Activated naive CD4-positive, alpha-beta T cell treated with anti-CD3 and anti-CD28 coated beads, Interleukin-2, amount 50 U/mL, for 72 hours (primary cell): ENCODE measurements around the gene PLAU. TPM values are rescaled to one million over a fixed set of nuclear protein-coding genes. Genes with fewer than 3 reads are reported as not detected.
A peak's percentile ranks its signal among the peaks of the same experiment; 100 is the strongest.
"Not testable (repeated sequence)": the region's sequence is repeated elsewhere in the genome, so short reads cannot be mapped to it uniquely, and the experiment has no call there.

Experiments
- ATAC-seq, 2 donors: fragments of 150-1000 bp; cut with Tn5 transposase; 2 replicates each; pipeline ENCODE4 v1.10.0; 2021; ENCODE audit warnings: mild to moderate bottlenecking in 2 of 2, moderate library complexity in 2 of 2
- DNase-seq, 2 donors: peaks; one replicate each; pipeline ENCODE4 v3.0.0; 2021 to 2022; ENCODE audit warnings: low spot score in 2 of 2
- H3K27ac Mint-ChIP-seq, 2 donors: one replicate each; pipeline ENCODE4 v1.8.0; 2022; ENCODE audit warnings: mild to moderate bottlenecking in 2 of 2, mixed read lengths in 2 of 2
- H3K36me3 Mint-ChIP-seq, 2 donors: one replicate each; pipeline ENCODE4 v1.8.0; 2022; ENCODE audit warnings: mixed read lengths in 2 of 2
- H3K9me3 Mint-ChIP-seq, 2 donors: one replicate each; pipeline ENCODE4 v1.8.0; 2022; ENCODE audit warnings: mixed read lengths in 2 of 2
- total RNA-seq, 2 donors: library from RNA; stranded (reverse); gene quantifications; one replicate each; pipeline ENCODE4 v1.2.3, GENCODE V29; 2022

Gene PLAU
- total RNA-seq, 2 donors from 2014 or later, result 0.14 to 0.39 TPM

DNA sequence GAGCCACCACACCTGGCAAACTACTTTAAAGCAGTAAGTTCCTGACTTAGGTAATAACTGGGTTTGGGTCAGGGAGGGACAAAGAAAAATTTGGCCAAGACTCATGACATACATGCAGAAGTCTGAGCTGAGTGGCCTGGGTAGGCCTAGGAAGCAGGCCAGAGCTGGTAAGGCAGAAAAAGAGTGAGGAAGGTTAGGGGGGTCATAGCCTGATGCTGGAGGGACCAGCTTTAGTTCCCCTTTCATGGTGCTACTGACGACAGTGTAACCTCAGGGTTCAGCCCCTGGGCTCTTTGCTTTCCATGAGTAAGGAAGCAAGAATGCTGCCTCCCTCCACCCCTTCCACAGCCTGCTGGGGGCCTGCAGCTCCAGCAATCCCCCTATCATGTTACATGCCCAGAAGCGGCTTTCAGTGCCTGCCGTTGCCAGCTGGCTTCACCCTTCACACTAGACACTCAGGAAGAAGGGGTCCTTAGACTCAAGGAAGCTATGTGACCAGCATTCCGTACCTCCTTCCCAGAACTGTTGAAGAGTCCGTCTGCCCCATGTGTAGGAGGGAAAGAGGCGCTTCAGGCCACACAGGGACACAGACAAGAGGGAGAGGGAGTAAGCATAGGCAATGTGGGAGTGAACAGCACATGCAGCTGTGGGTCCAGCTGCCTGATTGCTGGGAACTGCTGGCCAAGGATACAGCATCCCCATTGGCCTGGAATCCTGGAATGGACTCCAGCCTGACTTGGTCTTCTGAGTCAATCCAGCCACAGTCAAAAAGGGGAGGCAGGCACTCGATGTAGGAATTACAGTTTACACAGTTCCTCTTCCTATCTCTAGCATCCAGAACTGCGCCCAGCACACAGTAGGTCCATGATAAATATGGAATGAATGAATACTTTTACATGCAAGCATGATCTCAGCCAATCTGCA, 4.1 kb upstream of the PLAU start:
- Mint-ChIP-seq H3K36me3 (no peaks in the 10 kb centered on the region), H3K27ac (no peak overlapping the region), H3K9me3 (no peaks in the 10 kb centered on the region)
- ATAC-seq, result no peak
- no peak for DNase-seq

DNA sequence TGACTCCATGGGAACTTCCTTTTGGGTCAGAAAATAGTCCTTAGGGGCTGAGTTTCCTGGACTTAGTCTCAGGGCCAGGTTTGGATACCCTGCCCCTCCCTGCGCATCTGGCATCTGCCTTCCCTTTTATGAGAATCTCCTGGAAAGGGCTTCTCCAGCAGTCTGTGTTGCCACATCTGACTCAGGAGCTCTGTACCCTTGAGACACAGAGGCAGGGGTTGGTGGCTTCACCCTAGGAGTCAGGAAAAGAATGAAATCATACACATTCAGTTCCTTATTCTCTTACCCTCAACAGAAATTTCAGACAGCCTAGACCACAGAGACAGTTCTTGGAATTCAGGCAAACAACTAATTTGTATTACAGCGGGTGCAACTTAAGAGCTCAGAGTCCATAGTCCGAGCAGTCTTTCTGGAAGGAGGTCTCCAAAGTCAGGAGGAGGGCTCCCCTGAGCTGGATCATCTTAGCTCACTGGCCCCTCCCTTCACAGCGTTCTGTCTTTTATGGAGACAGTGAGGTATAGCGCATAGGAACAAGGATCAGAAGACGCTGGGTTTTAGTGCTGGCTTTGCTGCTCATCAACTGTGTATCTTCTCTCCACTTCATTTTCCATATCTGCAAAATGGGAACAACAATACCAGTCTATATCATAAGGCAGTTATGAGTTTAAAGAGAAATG, 3.0 kb upstream of the PLAU start:
- Mint-ChIP-seq H3K27ac (peak overlapping the region in 1 of 2 donors; percentile 65), H3K9me3 (no peaks in the 10 kb centered on the region), H3K36me3 (no peaks in the 10 kb centered on the region)
- DNase-seq, result no peak
- no peak for ATAC-seq

DNA sequence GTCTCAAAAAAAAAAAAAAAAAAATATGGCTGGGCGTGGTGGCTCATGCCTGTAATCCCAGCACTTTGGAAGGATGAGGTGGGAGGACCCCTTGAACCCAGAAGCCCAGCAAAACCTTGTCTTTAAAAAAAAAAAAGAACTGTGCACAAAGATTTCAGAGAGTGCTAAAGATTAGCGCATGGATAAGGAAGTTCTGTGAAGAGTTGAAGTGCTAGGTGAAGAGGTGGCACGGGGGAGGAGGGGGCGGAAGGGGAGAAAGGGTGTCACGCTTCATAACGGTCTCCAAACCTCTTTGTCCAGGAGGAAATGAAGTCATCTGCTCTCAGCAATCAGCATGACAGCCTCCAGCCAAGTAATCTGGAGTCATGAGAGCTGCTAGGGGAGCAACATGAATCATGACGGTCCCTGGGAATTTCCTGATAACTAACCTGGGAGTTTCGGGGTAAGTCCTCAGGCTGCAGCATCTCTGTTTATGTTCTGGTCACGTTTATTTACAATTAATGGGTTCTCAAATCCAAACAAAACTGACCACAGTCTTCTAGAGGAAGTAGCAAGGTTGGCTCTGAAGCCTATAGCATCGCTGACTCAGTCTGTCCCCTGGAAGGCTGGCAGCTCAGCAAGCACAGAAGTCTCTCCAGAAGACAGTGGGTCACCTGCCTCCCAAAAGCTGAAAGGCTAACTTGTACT, 1.9 kb upstream of the PLAU start:
- ATAC-seq (peak; percentile 67 to 94), DNase-seq (peak in 1 of 2 donors; percentile 79)
- Mint-ChIP-seq H3K36me3 (no peaks in the 10 kb centered on the region), H3K9me3 (no peaks in the 10 kb centered on the region), H3K27ac (peak overlapping the region in 1 of 2 donors; percentile 65)

DNA sequence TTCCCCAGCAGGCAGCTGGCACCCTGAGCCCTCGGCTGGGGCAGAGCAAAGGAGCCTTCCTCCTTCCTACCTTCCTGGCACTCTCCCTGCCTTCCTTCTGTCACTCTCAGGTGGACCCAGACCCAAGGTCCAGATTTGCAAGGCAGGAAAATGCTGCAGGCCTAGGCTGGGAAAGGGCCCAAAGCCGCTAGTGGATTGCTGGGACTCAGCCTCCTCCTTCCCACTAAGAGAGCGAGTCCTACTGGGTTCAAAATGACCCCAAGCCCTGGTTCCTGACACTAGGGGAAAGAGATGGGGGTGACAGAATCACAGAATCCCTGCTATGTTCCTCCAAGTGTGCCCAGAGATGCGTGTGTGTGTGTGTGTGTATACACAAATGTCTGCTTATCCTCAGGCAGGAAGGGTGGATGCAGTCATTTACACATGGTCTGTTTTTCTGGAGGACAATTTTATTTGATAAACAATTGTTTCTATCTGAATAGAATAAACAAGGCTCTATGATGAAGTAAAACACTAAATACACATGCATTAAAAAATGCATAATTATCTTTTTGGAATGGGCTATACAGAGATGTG, 1.3 kb upstream of the PLAU start:
- Mint-ChIP-seq H3K9me3 (no peaks in the 10 kb centered on the region), H3K36me3 (no peaks in the 10 kb centered on the region), H3K27ac (no peak overlapping the region)
- no peak for ATAC-seq
- DNase-seq, result no peak

DNA sequence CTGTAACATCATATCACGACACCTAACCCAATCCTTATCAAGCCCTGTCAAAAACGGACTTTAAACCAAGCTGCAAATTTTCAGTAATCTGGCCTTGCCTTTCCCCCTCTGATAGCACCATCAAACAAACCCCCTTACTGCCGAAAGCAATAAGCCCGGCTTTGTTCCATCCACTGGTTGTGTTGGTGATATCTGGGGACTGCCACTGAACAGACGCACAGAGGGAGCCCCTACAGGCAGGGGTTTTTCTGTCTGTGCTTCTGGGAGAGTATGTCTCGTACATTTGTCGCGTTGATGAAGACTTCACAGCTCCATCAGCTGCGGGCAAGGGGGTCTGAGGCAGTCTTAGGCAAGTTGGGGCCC, 550 bp upstream of the PLAU start:
- ATAC-seq, result peak in 1 of 2 donors; percentile 19
- DNase-seq, result no peak
- no peak overlapping the region for H3K27ac Mint-ChIP-seq

DNA sequence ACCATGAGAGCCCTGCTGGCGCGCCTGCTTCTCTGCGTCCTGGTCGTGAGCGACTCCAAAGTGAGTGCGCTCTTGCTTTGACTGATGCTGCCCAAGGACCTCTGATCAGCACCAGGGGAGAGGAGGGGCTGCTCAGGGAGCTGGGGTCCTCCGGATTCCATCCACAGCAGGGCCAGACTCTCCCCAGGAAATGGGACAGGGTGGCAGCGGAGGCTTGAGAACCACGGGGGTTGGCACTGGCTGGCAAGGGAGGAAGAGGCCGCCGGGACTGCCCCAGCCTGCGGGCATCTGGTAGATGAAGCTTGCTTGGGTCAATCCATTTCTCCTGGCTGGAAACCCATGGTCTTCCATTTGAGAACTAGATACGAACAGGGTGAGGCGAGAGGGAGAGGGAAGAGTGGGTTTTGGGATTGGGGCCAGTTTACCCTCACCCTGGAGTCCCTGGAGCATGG, 647 bp downstream of the PLAU start:
- H3K36me3 Mint-ChIP-seq, result no peaks in the 10 kb centered on the region
- ATAC-seq (no peak), DNase-seq (peak in 1 of 2 donors; percentile 28)
- H3K9me3 Mint-ChIP-seq, result no peaks in the 10 kb centered on the region
- no peak overlapping the region for H3K27ac Mint-ChIP-seq

More for the DNA sequence above, 550 bp upstream of the PLAU start:
- Mint-ChIP-seq H3K36me3 (no peaks in the 10 kb centered on the region), H3K9me3 (no peaks in the 10 kb centered on the region)

DNA sequence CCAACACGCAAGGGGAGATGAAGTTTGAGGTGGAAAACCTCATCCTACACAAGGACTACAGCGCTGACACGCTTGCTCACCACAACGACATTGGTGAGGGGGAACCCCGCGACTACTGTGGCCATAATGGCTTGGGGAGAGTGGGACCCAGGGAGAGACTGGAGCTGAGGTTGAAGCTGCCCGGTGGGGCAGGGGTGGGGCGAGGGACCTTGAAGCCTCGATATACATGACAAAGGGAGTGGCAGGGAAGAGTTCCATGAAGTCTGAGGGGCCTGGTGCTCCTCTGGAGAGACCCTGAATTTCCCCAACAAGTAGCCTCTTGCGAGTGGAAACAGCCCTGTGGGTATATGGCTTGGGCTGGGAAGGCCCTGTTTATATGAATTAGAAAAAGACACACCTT, 3.1 kb downstream of the PLAU start:
- H3K27ac Mint-ChIP-seq, result no peak overlapping the region

DNA sequence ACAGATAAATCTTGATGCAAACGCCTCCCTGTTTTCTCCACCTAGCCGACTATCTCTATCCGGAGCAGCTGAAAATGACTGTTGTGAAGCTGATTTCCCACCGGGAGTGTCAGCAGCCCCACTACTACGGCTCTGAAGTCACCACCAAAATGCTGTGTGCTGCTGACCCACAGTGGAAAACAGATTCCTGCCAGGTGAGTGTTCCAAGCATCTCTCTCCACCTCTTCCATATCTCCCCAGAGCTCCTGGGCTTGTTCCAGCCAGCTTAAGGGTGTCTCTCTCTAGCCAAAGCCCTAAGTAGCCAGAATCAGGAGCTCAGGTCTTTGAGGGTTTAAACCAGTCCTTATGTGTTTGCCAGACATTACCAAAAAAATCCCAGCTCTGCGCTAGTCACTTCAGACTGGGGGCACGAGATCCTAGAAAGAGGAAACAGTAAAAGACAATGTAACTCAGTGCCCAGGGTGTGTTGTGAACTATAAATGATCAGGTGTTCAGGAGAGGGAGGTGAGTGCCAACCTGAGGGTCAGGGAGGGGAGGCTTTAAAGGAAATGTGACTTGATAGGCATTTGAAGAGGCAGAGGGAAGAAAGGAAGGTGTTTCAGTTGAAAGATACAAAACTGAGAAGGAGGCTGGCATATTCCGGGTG, 4.4 kb downstream of the PLAU start:
- no peaks in the 10 kb centered on the region for H3K9me3 Mint-ChIP-seq
- DNase-seq, result no peak
- peaks cover 0 to 6% of the 10 kb centered on the region in 2 donors for H3K36me3 Mint-ChIP-seq
- no peak overlapping the region for H3K27ac Mint-ChIP-seq
- no peak for ATAC-seq

More for the DNA sequence above, 3.1 kb downstream of the PLAU start:
- ATAC-seq (no peak), DNase-seq (no peak)
- Mint-ChIP-seq H3K36me3 (no peaks in the 10 kb centered on the region), H3K9me3 (no peaks in the 10 kb centered on the region)

DNA sequence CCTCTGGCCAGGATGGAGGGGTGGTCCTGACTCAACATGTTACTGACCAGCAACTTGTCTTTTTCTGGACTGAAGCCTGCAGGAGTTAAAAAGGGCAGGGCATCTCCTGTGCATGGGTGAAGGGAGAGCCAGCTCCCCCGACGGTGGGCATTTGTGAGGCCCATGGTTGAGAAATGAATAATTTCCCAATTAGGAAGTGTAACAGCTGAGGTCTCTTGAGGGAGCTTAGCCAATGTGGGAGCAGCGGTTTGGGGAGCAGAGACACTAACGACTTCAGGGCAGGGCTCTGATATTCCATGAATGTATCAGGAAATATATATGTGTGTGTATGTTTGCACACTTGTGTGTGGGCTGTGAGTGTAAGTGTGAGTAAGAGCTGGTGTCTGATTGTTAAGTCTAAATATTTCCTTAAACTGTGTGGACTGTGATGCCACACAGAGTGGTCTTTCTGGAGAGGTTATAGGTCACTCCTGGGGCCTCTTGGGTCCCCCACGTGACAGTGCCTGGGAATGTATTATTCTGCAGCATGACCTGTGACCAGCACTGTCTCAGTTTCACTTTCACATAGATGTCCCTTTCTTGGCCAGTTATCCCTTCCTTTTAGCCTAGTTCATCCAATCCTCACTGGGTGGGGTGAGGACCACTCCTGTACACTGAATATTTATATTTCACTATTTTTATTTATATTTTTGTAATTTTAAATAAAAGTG, 6.0 kb downstream of the PLAU start:
- H3K36me3 Mint-ChIP-seq, result peaks cover 0 to 6% of the 10 kb centered on the region in 2 donors
- DNase-seq (no peak), ATAC-seq (no peak)
- H3K9me3 Mint-ChIP-seq, result no peaks in the 10 kb centered on the region
- H3K27ac Mint-ChIP-seq, result no peak overlapping the region

DNA sequence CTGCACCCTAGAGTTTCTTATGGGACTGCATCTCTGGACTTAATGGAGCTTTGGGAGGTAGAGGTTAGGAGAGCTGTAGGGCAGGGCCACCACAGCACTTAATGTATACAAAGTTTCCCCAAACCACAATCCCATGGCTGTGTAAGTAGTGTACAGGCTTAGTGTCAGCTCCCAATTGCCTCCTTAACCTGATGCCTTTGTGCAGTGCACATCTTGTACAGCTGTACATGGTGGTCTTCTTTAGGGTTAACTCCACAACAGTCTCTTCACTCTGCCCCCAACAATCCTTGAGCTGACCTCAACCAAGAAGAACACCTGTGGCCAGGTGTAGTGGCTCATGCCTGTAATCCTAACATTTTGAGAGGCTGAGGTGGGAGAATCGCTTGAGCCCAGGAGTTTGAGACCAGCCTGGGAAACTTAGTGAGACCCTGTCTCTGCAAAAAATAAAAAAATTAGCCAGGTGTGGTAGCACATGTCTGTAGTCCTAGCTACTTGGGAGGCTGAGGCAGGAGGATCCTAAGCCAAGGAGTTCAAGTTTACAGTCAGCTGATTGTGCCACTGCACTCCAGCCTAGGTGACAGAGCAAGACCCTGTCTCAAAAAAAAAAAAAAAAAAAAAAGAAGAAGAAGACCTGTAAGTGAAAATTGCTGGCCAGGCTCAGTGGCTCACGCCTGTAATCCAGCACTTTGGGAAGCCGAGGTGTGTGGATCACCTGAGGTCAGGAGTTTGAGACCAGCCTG, 6.8 kb downstream of the PLAU start:
- Mint-ChIP-seq H3K9me3 (no peaks in the 10 kb centered on the region), H3K27ac (no peak overlapping the region), H3K36me3 (peaks cover 0 to 6% of the 10 kb centered on the region in 2 donors)
- ATAC-seq, result no peak
- DNase-seq, result no peak

DNA sequence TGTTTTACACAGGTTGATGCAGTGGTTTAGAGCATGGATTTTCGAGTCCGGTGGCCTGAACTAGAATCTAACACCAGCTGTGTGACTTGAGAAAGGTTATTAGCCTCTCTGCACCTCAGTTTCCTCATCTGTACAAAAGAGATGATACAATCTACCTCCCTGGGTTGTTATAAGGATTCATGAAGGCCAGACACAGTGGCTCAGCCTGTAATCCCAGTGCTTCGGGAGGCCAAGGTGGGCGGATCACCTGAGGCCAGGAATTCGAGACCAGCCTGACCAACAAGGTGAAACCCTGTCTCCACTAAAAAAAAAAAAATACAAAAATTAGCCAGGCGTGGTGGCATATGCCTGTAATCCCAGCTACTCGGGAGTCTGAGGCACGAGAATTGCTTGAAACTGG, 8.5 kb downstream of the PLAU start:
- H3K36me3 Mint-ChIP-seq, ATAC-seq, H3K27ac Mint-ChIP-seq, DNase-seq, H3K9me3 Mint-ChIP-seq: not testable (repeated sequence)

DNA sequence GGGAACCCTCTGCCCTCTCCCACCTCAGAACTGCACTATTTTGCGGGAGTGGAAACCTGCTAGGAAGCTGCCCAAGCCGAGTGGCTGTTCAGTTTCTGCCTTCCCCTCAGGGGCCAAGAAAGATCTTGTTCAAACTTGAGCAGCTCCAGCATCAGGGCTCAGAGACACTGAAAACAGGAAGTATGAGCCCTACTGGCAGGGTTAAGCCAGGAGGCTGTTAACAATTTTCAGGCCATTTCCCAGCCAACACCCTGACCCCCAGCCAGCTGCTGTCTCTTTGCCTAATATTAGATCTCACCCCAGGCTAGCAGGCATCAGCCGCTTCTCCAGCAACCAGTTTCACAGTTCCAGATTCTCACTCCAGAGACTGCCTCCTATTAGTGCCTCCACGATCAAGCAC, 9.2 kb downstream of the PLAU start:
- Mint-ChIP-seq H3K36me3 (peaks cover 0 to 6% of the 10 kb centered on the region in 2 donors), H3K27ac (no peak overlapping the region), H3K9me3 (no peaks in the 10 kb centered on the region)
- DNase-seq (no peak), ATAC-seq (no peak)

DNA sequence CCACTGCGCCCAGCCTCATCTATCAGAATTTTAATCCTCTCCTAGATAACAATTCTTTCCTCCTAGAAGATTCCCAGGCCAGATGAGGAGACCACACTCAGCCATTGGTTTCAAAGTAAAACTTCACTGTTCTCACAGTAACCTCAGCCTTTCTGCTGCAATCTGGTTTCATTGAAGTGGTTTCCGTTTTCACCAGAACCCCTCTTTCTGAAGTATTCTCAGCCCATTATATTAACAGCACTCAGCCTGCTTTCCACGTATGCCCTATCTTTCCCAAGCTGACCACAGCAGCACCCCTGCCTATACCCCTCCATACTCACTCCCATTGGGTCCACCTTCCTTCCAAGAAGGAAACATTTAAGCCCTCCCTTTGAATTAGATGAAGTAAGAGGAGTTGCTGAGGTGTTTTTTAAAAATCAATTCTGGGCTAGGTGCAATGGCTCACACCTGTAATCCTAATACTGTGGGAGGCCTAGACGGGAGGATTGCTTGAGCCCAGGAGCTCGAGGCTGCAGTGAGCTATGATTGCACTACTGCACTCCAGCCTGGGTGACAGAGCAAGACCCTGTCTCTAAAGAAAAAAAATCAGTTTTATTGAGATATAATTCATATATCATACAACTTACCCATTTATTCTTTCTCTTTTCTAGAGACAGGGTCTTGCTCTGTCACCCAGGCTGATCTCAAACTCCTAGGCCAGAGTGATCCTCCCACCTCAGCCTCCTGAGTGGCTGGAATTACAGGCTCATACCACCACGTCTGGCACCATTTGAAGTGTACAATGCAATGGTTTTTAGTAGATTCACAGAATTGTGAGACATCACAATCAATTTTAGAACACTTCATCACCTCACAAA, 11.3 kb downstream of the PLAU start:
- ATAC-seq, result peak; percentile 83
- no peak overlapping the region for H3K27ac Mint-ChIP-seq

DNA sequence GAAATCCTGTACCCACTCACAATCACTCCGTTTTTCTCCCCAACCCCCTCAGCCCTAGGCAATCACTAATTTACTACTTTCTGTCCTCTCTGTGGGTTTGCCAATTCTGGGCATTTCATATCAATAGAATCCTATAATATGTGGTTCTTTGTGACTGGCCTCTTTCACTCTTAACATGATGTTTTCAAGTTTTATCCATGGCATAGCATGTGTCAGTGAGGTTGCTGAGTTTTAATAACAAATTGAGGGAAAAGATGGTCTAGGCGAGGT, 11.9 kb downstream of the PLAU start:
- H3K9me3 Mint-ChIP-seq, result no peaks in the 10 kb centered on the region
- ATAC-seq, result peak; percentile 23 to 68
- H3K27ac Mint-ChIP-seq, result no peak overlapping the region
- peaks cover 0 to 6% of the 10 kb centered on the region in 2 donors for H3K36me3 Mint-ChIP-seq
- no peak for DNase-seq

More for the DNA sequence above, 11.3 kb downstream of the PLAU start:
- Mint-ChIP-seq H3K9me3 (no peaks in the 10 kb centered on the region), H3K36me3 (peaks cover 0 to 6% of the 10 kb centered on the region in 2 donors)
- peak in 1 of 2 donors; percentile 22 for DNase-seq
